Tibial artery (tissue), 4 donors: Measurements from ENCODE around the gene GLT6D1.
A peak's percentile ranks its signal among the peaks of the same experiment; 100 is the strongest.

Experiments used
- DNase-seq, 2 donors: peaks; one replicate each; pipeline ENCODE4 v3.0.0-alpha.2; 2019
- H3K27ac ChIP-seq, 2 donors: fragments of 200-600 bp; sonication (generic) in 1 of 2; 1 replicate in 1 of 2; 2 replicates in 1 of 2; pipeline ENCODE4 v1.5.1; 2018 to 2019; ENCODE audit warnings: mild to moderate bottlenecking in 1 of 2
- H3K27me3 ChIP-seq, 2 donors: fragments of 200-600 bp; sonication (generic) in 1 of 2; one replicate each; pipeline versions ENCODE4 v1.5.1 to v1.6.0; 2016 to 2019
- H3K36me3 ChIP-seq, 3 donors: fragments of 200-600 bp; sonication (generic) in 2 of 3; one replicate each; pipeline ENCODE4 v1.5.1; 2016 to 2019; ENCODE audit warnings: mild to moderate bottlenecking in 2 of 3
- H3K4me1 ChIP-seq, 4 donors: fragments of 200-600 bp; sonication (generic) in 2 of 4; 1 replicate in 3 of 4; 2 replicates in 1 of 4; pipeline ENCODE4 v1.5.1; 2016 to 2019
- H3K4me3 ChIP-seq, 2 donors: fragments of 200-600 bp; sonication (generic) in 1 of 2; 1 replicate in 1 of 2; 2 replicates in 1 of 2; pipeline ENCODE4 v1.5.1; 2018 to 2019; ENCODE audit warnings: mild to moderate bottlenecking in 2 of 2
- H3K9me3 ChIP-seq, 3 donors: fragments of 200-600 bp; sonication (generic) in 1 of 3; one replicate each; pipeline ENCODE4 v1.5.1; 2016 to 2019
- CTCF ChIP-seq, 2 experiments: fragments of 200-600 bp in 1 of 2; fragments of 450-650 bp in 1 of 2; IDR thresholded peaks; one replicate each; pipeline ENCODE4 v1.5.1; 2017 to 2019; ENCODE audit warnings: antibody characterized with exemption in 2 of 2, mild to moderate bottlenecking in 1 of 2, moderate library complexity in 1 of 2
- intact Hi-C: fragments of 100-400 bp; cut with DNase I; formaldehyde crosslinking; loops from one replicate; pipeline ENCODE4 v1.15.0; 2023; ENCODE audit warnings: low total_unique reads

The GLT6D1 gene

DNA sequence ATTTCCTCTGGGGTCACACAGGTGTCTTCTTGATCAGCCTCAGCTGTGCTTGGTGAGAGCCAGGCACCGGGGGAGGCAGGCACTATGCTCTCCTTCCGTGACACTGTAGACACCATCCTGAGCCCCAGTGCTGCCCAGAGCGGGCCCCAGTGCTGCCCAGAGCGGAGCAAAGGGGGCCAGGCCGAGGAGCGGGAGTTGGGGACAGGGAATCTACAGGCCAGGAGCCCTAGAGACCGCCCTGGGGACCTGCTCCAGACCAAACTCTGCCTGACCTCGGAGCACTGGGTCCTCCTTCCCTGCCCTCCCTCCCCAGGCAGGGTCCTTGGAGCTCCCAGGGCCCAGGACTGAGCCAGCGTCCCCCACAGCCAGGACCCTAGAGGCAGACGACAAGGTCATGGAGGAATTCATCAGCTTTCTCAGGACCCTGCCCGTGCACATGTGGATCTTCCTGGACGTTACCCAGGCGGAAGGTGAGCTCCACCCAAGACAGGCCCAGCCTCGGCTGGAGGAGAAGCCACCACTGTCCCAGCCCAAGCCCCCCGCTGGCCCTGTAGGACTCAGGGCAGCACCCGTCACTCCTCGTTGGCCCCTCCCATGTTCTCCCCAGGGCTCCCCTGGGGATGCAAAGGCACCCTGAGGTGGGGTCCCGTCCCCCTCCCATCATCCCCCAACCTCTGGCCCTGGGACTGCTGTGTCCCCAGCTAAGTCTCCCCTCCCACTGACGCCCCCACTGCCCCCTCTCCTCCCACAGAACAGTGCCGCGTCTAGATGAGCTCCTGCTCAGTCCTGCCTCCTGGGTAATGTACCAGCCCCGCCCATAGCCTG, 47.6 kb downstream of the GLT6D1 start:
- Histone ChIP-seq H3K36me3 (no peaks in the 10 kb centered on the region), H3K4me3 (no peak overlapping the region), H3K27me3 (peaks cover 0 to 46% of the 10 kb centered on the region in 2 donors), H3K9me3 (peaks cover 0 to 8% (median 6%) of the 10 kb centered on the region in 3 donors), H3K4me1 (no peaks in the 10 kb centered on the region), H3K27ac (no peak overlapping the region)
- DNase-seq = peak in 1 of 2 donors; percentile 53
- intact Hi-C loops = no loop called here
- TF ChIP-seq CTCF (IDR thresholded peaks at IDR 0.05) = no peak

GRCh38 chr9:135590486-135591079, 48.8 kb downstream of the GLT6D1 start:
- peaks cover 0 to 55% of the 10 kb centered on the region in 2 donors for H3K27me3 ChIP-seq
- no peaks in the 10 kb centered on the region for H3K4me1 ChIP-seq
- no peak for TF ChIP-seq CTCF (IDR thresholded peaks at IDR 0.05)
- peaks cover 0 to 8% (median 6%) of the 10 kb centered on the region in 3 donors for H3K9me3 ChIP-seq
- H3K4me3 ChIP-seq = no peak overlapping the region
- DNase-seq = peak in 1 of 2 donors; percentile 48
- no peak overlapping the region for H3K27ac ChIP-seq
- no peaks in the 10 kb centered on the region for H3K36me3 ChIP-seq
- intact Hi-C loops = no loop called here

DNA sequence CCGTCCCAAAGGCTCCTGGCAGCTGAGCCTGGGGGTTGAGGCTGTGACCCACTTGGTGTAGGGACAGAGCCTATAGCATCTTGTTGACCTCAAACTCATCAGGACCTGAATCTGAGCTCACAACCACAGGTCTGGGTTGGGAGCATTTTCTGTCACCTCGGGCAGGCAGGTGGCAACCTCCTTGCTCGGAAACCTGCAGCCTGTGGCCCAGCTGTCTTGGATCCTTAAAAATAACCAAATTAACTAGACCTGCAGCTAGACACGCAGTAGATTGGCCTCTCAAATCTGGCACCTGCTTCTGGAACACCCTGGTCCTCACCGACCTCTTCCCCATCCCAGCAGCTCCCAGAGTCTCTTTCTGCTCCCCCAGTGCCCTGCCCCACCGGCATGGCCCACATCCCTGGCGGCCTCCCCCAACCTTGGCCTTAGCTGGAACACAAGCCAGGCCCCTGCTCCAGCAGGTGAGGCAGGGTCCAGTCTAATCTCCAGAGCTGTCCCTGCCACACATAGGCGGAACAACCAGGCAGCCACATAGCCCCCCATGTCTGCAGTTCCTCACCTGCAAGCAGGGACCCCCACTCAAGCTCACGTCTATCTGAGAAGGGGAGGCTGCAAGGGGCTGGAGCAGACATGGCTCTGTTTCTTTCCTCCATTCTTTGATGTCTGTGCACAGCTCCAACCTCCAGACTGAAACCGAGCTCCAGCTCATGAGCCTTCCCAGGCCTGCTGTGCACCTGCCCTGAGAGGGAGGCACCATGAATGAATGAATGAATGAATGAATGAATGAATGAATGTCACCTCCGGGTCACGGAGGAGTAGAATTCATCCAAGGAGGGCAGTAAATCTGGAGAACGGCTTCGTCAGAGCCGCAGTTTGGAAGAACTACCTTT, 49.5 kb downstream of the GLT6D1 start:
- H3K36me3 ChIP-seq = no peaks in the 10 kb centered on the region
- H3K27me3 ChIP-seq = peaks cover 0 to 56% of the 10 kb centered on the region in 2 donors
- no peaks in the 10 kb centered on the region for H3K4me1 ChIP-seq
- TF ChIP-seq CTCF (IDR thresholded peaks at IDR 0.05) = no peak
- intact Hi-C loops = no loop called here
- H3K4me3 ChIP-seq = no peak overlapping the region
- peaks cover 0 to 6% (median 3%) of the 10 kb centered on the region in 3 donors for H3K9me3 ChIP-seq
- DNase-seq = peak in 1 of 2 donors; percentile 38
- H3K27ac ChIP-seq = no peak overlapping the region

DNA sequence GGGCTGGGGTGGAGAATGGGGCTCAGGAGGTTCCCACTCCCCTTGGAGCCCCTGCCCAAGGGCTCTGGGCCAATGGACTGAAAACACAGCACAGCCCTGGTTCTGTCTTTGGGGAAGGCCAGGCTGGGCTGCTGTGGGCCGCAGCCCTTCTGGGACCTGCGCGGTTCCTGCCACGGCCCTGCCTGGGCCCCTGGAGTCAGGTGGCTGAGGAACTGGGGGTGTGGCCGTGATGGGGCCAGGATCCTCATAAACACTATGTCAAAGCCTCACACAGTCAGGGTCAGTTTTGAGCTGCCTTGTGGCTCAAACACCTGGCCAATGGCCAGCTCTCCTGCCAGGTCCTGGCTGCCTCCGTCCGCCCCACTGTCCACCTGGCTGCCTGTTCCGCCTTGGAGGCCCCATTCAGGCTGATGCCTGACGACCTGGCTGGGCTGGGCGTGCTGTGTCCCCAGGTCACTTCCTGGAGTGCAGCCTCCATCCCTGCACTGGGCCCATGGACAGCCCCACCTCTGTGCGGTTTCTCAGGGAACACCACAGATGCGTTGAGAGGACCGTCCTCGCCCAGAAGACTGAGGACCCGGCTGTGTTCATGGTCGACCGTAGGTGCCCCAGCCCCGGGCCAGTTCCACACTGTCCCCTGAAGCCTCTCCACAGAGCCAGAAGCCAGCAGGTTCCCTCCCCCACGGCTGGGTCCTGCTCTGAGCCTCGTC, 50.3 kb downstream of the GLT6D1 start:
- Histone ChIP-seq H3K4me3 (no peak overlapping the region), H3K27me3 (peaks cover 0 to 61% of the 10 kb centered on the region in 2 donors), H3K4me1 (no peaks in the 10 kb centered on the region), H3K36me3 (no peaks in the 10 kb centered on the region), H3K27ac (no peak overlapping the region), H3K9me3 (no peaks in the 10 kb centered on the region)
- TF ChIP-seq CTCF (IDR thresholded peaks at IDR 0.05) = no peak
- DNase-seq = no peak
- intact Hi-C loops = no loop called here

- no peak overlapping the region for H3K4me3 ChIP-seq
- intact Hi-C loops = no loop called here
- no peaks in the 10 kb centered on the region for H3K4me1 ChIP-seq
- DNase-seq = no peak
- H3K27me3 ChIP-seq = peaks cover 0 to 67% of the 10 kb centered on the region in 2 donors
- H3K27ac ChIP-seq = no peak overlapping the region
- H3K9me3 ChIP-seq = no peaks in the 10 kb centered on the region
- TF ChIP-seq CTCF (IDR thresholded peaks at IDR 0.05) = no peak
- no peaks in the 10 kb centered on the region for H3K36me3 ChIP-seq
These were observed 51.0 kb downstream of the GLT6D1 start for GRCh38 chr9:135588371-135588770.
